GM12874 (cell line): ENCODE results near the gene AQP12B.

Experiments
- CTCF ChIP-seq: IDR thresholded peaks from 2 replicates; pipeline ENCODE4 v1.5.1; 2011; ENCODE audit warnings: low read depth, mild to moderate bottlenecking, control low read depth, low read length, moderate library complexity; ENCODE audit not compliant: insufficient read depth

The AQP12B gene

GRCh38 chr2:240670950-240671349, 11.7 kb downstream of the AQP12B start:
- TF ChIP-seq CTCF = no peak

GRCh38 chr2:240670402-240670801, 12.3 kb downstream of the AQP12B start:
- no peak for TF ChIP-seq CTCF

- no peak for TF ChIP-seq CTCF
Measured at GRCh38 chr2:240664622-240665021, 18.1 kb downstream of the AQP12B start.

GRCh38 chr2:240663546-240664190, 19.0 kb downstream of the AQP12B start:
- no peak for TF ChIP-seq CTCF

GRCh38 chr2:240662681-240663080, 20.0 kb downstream of the AQP12B start:
- TF ChIP-seq CTCF = no peak

GRCh38 chr2:240655931-240656886, 26.5 kb downstream of the AQP12B start:
- TF ChIP-seq CTCF = no peak

- no peak for TF ChIP-seq CTCF
Measured at GRCh38 chr2:240651185-240651584, 31.5 kb downstream of the AQP12B start.
